CD14-positive monocyte (primary cell): ENCODE measurements around the gene GRK5. TPM values are rescaled to one million over a fixed set of nuclear protein-coding genes. Genes with fewer than 3 reads are reported as not detected.

Experiments
- DNase-seq, 3 donors: peaks; one replicate each; pipeline ENCODE4 v3.0.0-alpha.2; 2011 to 2022
- H2AFZ ChIP-seq: 2 replicates; pipeline ENCODE4 v1.6.0; 2012; ENCODE audit warnings: mild to moderate bottlenecking, low read depth, low read length, inconsistent platforms; ENCODE audit not compliant: insufficient read depth, poor library complexity, severe bottlenecking
- H3K27ac ChIP-seq, 2 donors: 1 replicate in 1 of 2; 2 replicates in 1 of 2; pipeline ENCODE4 v1.5.1; 2012 to 2013; ENCODE audit warnings: low read length in 2 of 2, control low read depth in 1 of 2, inconsistent platforms in 1 of 2, low read depth in 1 of 2, mild to moderate bottlenecking in 1 of 2
- H3K27me3 ChIP-seq, 2 donors: one replicate each; pipeline versions ENCODE4 v1.6.0 to v1.6.1; 2011 to 2013; ENCODE audit warnings: low read length in 2 of 2; ENCODE audit not compliant: control insufficient read depth in 2 of 2, insufficient read depth in 2 of 2
- H3K36me3 ChIP-seq, 2 donors: replicated peaks in 1 of 2; 1 replicate in 1 of 2; 2 replicates in 1 of 2; pipeline versions ENCODE4 v1.5.1 to v1.6.1; 2012 to 2013; ENCODE audit warnings: low read length in 2 of 2, control low read depth in 1 of 2, inconsistent platforms in 1 of 2, mild to moderate bottlenecking in 1 of 2; ENCODE audit not compliant: insufficient read depth in 2 of 2, control insufficient read depth in 1 of 2
- H3K4me1 ChIP-seq, 2 donors: 1 replicate in 1 of 2; 2 replicates in 1 of 2; pipeline versions ENCODE4 v1.5.1 to v1.6.1; 2012 to 2013; ENCODE audit warnings: low read length in 2 of 2, control low read depth in 1 of 2, inconsistent platforms in 1 of 2, mild to moderate bottlenecking in 1 of 2, moderate library complexity in 1 of 2; ENCODE audit not compliant: insufficient read depth in 2 of 2, control insufficient read depth in 1 of 2
- H3K4me2 ChIP-seq: replicated peaks from 2 replicates; pipeline ENCODE3; 2012; ENCODE audit warnings: low read length, moderate library complexity, mild to moderate bottlenecking; ENCODE audit not compliant: poor library complexity, severe bottlenecking; ENCODE audit errors: extremely low read depth
- H3K4me3 ChIP-seq, 3 experiments: fragments of 200-600 bp in 1 of 3; sonication (generic) in 1 of 3; replicated peaks in 1 of 3; 1 replicate in 2 of 3; 2 replicates in 1 of 3; pipeline ENCODE4 v1.5.1; 2011 to 2013; ENCODE audit warnings: low read length in 3 of 3, mild to moderate bottlenecking in 3 of 3, control low read depth in 2 of 3, low read depth in 2 of 3, inconsistent platforms in 1 of 3, moderate library complexity in 1 of 3
- H3K79me2 ChIP-seq: 2 replicates; pipeline ENCODE4 v1.6.0; 2012; ENCODE audit warnings: mild to moderate bottlenecking, control low read depth, inconsistent platforms, low read length, moderate library complexity; ENCODE audit not compliant: insufficient read depth
- H3K9ac ChIP-seq: 2 replicates; pipeline ENCODE4 v1.6.0; 2017; ENCODE audit warnings: low read length, mild to moderate bottlenecking; ENCODE audit not compliant: insufficient read depth, poor library complexity, severe bottlenecking
- H3K9me3 ChIP-seq, 2 donors: replicated peaks in 1 of 2; 1 replicate in 1 of 2; 2 replicates in 1 of 2; pipeline versions ENCODE4 v1.5.1 to v1.6.1; 2012 to 2013; ENCODE audit warnings: low read length in 2 of 2, control low read depth in 1 of 2; ENCODE audit not compliant: control insufficient read depth in 1 of 2, insufficient read depth in 1 of 2
- H4K20me1 ChIP-seq: 2 replicates; pipeline ENCODE4 v1.6.0; 2012; ENCODE audit warnings: mild to moderate bottlenecking, low read length, control low read depth, moderate library complexity; ENCODE audit not compliant: insufficient read depth
- H3K27ac Mint-ChIP-seq, 7 donors: one replicate each; pipeline ENCODE4 v1.8.0; 2020; ENCODE audit warnings: mild to moderate bottlenecking in 7 of 7, mixed read lengths in 7 of 7, moderate library complexity in 6 of 7, inconsistent platforms in 2 of 7
- H3K27me3 Mint-ChIP-seq, 3 donors: one replicate each; pipeline ENCODE4 v1.8.0; 2021 to 2022; ENCODE audit warnings: low read depth in 3 of 3, mild to moderate bottlenecking in 3 of 3, mixed read lengths in 3 of 3, moderate library complexity in 3 of 3, inconsistent platforms in 1 of 3
- H3K36me3 Mint-ChIP-seq, 2 donors: one replicate each; pipeline ENCODE4 v1.8.0; 2020; ENCODE audit warnings: mixed read lengths in 2 of 2, inconsistent platforms in 1 of 2, mild to moderate bottlenecking in 1 of 2
- H3K4me1 Mint-ChIP-seq: one replicate; pipeline ENCODE4 v1.8.0; 2020; ENCODE audit warnings: mild to moderate bottlenecking, mixed read lengths
- H3K4me3 Mint-ChIP-seq, 2 donors: one replicate each; pipeline ENCODE4 v1.8.0; 2020; ENCODE audit warnings: mild to moderate bottlenecking in 2 of 2, mixed read lengths in 2 of 2, moderate library complexity in 1 of 2
- H3K9me3 Mint-ChIP-seq, 7 donors: one replicate each; pipeline ENCODE4 v1.8.0; 2020 to 2022; ENCODE audit warnings: mixed read lengths in 7 of 7, mild to moderate bottlenecking in 6 of 7, moderate library complexity in 6 of 7, inconsistent platforms in 2 of 7
- CTCF ChIP-seq: fragments of 200-600 bp; IDR thresholded peaks from one replicate; pipeline ENCODE4 v1.8.0; 2022; ENCODE audit warnings: antibody characterized with exemption, mild to moderate bottlenecking
- WGBS: methylation state at CpG from one replicate; pipeline ENCODE4 v1.1.5; 2013; ENCODE audit warnings: missing lambda C conversion rate; ENCODE audit not compliant: insufficient coverage; 5-methylcytosine and 5-hydroxymethylcytosine counted together
- intact Hi-C, 2 donors: fragments of 100-400 bp; cut with micrococcal nuclease; formaldehyde crosslinking; loops; one replicate each; pipeline versions ENCODE4 v1.15.0 to v1.15.1; 2023
- polyA plus RNA-seq, 3 donors: library from polyadenylated mRNA; depleted of rRNA in 1 of 3; unstranded in 2 of 3; stranded (reverse) in 1 of 3; fragments of 300-500 nt in 2 of 3; fragments of >200 nt in 1 of 3; fragmentation: Illumina TruSeq in 2 of 3; gene quantifications; 1 replicate in 2 of 3; 2 replicates in 1 of 3; pipeline ENCODE4 v1.2.3, GENCODE V29; 2012 to 2021

The GRK5 gene
- polyA plus RNA-seq, 3 donors, result 1.2 to 6.5 (median 2.8) TPM

GRCh38 chr10:119281581-119282071 lies 74.3 kb downstream of the GRK5 start:
- DNase-seq, result no peak
- H3K27ac ChIP-seq, result no peak overlapping the region
- H3K9ac ChIP-seq, result no peak overlapping the region
- no peaks in the 10 kb centered on the region for H3K9me3 ChIP-seq
- intact Hi-C loops, result no loop called here
- Mint-ChIP-seq H3K27ac (peak overlapping the region in 2 of 7 donors; percentile 64 to 78), H3K36me3 (peaks cover 2 to 6% of the 10 kb centered on the region in 2 donors), H3K9me3 (peaks cover 0 to 5% (median 0%) of the 10 kb centered on the region in 7 donors), H3K4me3 (no peak overlapping the region), H3K4me1 (peaks cover 25% of the 10 kb centered on the region), H3K27me3 (peaks cover 3 to 5% (median 5%) of the 10 kb centered on the region in 3 donors)
- WGBS, result 99% methylated on average over 13 of the region's 13 CpGs
- no peaks in the 10 kb centered on the region for H3K36me3 ChIP-seq
- peaks cover 30% of the 10 kb centered on the region for H4K20me1 ChIP-seq
- H3K79me2 ChIP-seq, result no peaks in the 10 kb centered on the region
- H3K27me3 ChIP-seq, result no peaks in the 10 kb centered on the region
- no peak overlapping the region for H2AFZ ChIP-seq
- no peak overlapping the region for H3K4me2 ChIP-seq
- no peak for TF ChIP-seq CTCF
- H3K4me3 ChIP-seq, result no peak overlapping the region
- peaks cover 0 to 7% of the 10 kb centered on the region in 2 donors for H3K4me1 ChIP-seq

GRCh38 chr10:119282446-119282845 lies 75.1 kb downstream of the GRK5 start:
- Mint-ChIP-seq H3K9me3 (peaks cover 0 to 5% (median 0%) of the 10 kb centered on the region in 7 donors), H3K36me3 (peaks cover 0 to 6% of the 10 kb centered on the region in 2 donors), H3K27ac (peak overlapping the region in 4 of 7 donors; percentile 5 to 73 (median 42)), H3K27me3 (peaks cover 3 to 5% (median 4%) of the 10 kb centered on the region in 3 donors), H3K4me3 (no peak overlapping the region), H3K4me1 (peaks cover 25% of the 10 kb centered on the region)
- Histone ChIP-seq H3K27me3 (no peaks in the 10 kb centered on the region), H3K36me3 (no peaks in the 10 kb centered on the region), H3K27ac (no peak overlapping the region), H3K9ac (no peak overlapping the region), H3K4me2 (no peak overlapping the region), H3K4me3 (no peak overlapping the region), H4K20me1 (peaks cover 30% of the 10 kb centered on the region), H3K4me1 (peaks cover 0 to 7% of the 10 kb centered on the region in 2 donors), H3K79me2 (no peaks in the 10 kb centered on the region), H2AFZ (no peak overlapping the region), H3K9me3 (no peaks in the 10 kb centered on the region)
- intact Hi-C loops, result no loop called here
- 94% methylated on average over 9 of the region's 9 CpGs for WGBS
- no peak for DNase-seq
- no peak for TF ChIP-seq CTCF
